GM21367 (cell line): ENCODE data around the gene BAX.

Experiments
- ATAC-seq: cut with Tn5 transposase; IDR thresholded peaks from one replicate; pipeline ENCODE4 v1.9.1; 2021; ENCODE audit not compliant: unreplicated experiment

The BAX gene

DNA sequence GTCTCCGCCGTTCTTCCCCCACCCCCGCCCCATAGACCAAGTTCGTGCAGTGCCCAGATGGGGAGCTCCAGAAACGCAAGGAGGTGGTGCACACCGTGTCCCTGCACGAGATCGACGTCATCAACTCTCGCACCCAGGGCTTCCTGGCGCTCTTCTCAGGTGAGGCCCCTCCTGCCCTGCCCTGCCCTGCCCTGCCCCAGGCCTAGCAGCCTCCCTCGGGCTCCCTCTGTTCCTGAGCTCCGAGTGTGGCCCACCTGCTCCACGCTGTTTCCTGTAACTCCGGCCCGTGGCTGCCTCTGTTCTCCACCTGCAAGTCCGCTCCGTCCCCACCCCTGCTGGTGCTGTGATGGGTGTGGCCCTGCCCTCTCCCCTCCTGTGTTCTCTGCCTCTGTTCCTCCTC, 55.8 kb downstream of the BAX start:
- no peak for ATAC-seq

DNA sequence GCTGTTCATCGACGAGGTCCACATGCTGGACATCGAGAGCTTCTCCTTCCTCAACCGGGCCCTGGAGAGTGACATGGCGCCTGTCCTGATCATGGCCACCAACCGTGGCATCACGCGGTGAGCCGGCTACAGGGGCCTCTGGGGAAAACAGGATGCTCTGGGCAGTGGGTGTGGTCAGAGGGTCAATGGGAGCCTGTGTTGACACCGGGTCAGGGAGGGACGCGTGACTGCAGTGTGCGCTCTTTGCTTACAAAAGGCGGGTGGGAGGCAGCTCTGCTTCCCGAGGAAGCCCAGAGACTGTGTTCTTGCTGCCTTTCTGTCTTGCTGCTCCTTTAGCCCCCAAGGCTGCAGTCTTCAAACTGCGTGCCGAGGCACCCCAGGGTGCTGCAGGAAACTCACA, 56.5 kb downstream of the BAX start:
- ATAC-seq: no peak
